ENCODE data around the gene LGR5.
"Not testable (repeated sequence)": the region's sequence is repeated elsewhere in the genome, so short reads cannot be mapped to it uniquely, and the experiment has no call there.

Gene LGR5

DNA sequence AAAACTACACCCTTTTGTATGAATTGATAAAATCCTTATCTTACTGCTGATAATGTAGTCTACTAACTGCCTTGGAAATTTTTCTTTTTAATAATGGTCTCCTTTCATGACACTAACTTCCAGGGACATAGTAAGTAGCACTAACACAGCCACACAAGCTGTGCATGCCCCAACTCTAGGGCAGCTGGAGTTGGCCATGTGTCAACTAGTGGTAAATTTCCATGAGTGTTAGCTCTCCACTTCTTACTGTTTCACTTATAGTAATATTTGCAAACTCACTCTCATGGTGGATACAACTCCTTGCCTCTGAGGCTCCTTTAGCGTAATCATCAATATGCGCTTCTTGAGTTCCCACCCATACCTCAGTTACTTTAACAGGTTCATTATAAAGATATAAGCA, 38.0 kb downstream of the LGR5 start:
- DNase-seq = peak; percentile 17

DNA sequence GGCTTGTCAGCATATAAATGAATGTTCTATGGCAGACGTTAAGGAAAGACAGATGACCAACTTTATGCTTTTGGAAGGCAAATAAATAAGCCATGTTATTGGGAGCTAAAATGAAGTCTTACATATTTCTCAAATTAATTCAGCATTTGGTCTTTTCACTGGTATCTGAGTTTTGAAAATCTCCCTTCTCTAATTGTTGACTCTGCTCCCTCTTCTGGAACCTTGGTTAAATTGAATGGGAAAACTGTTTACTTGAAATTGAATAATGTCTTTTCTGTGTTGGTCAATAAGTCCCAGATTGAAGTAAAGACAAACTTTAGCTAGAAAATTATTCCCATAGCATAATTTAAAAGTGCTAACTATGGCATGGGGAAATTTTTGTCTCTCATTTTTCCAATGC, 38.7 kb downstream of the LGR5 start:
- DNase-seq = no peak

DNA sequence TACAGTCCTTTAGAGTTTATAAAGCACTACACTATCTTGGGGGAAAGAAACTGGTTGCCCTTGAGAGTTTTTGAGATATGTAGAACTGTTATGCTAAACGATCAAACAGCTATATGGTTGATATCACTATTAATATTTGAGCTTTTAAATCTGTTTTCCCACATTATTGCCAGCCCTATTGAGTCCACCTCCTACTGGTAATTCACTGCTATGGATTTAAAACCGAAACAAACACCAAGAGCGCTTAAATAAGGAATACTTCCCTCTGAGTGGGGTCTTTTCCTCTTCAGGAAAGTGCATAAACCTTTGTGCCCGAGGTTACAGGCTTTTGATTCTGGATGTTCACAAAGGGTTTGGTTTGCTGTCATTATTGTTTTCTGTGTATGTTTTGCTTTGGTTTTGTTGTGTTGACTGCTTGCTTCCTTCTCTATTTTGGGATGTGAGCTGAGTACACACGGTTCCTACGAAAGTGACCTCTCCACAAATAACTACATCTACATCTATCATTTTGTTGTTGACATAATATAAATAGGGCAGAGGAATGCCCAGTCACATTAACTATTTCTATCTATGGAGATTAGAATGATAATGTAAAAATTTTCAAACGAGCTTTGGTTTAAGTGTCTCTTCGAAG, 44.8 kb downstream of the LGR5 start:
- DNase-seq = no peak

DNA sequence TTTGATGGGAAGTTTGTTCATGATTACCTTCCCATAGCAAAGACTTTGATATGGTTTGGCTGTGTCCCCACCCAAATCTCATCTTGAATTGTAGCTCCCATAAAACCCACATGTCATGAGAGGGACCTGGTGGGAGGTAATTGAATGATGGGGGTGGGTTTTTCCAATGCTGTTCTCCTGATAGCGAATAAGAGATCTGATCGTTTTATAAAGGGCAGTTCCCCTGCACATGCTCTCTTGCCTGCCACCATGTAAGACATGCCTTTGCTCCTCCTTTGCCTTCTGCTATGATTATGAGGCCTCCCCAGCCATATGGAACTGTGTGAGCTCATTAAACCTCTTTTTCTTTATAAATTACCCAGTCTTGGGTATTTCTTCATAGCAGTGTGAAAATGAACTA, 51.2 kb downstream of the LGR5 start:
- not testable (repeated sequence) for DNase-seq

DNA sequence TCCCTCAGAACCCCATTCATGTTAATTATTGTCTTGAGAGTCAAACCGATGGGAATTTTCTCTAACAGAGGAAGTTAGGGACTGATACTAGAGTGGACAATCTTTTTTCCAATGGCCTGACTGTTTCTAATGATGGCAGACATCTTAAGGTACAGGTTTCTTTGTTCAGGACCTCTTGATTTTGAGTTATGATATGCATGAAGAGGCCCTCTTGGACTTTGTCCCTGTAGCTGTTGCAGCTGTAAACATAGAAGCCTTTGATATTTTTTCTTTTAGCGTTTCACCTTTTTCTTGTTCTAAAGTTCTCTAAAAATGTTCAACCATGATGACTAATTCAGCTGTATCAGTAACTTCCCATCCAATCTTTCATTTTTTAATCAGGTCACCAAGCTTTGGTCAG, 53.0 kb downstream of the LGR5 start:
- no peak for DNase-seq

DNA sequence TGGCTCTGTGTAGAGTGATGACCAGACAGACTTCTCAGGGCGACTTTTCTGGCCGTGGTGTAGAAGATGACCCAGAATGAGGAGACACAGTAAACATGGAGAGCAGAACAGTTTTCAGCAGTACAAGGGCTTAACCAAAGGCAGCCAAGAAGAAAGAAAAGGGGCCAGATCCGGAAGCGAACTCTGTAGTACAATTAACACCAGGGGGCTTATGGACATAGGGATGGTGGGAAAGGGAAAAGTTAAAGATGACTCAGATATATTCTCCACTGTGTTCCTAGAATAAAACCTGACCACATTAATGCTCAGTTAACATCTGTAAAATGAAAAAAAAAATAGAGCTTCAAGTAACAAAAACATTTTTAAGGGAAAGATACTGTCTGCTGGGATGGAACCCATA, 60.2 kb downstream of the LGR5 start:
- no peak for DNase-seq

DNA sequence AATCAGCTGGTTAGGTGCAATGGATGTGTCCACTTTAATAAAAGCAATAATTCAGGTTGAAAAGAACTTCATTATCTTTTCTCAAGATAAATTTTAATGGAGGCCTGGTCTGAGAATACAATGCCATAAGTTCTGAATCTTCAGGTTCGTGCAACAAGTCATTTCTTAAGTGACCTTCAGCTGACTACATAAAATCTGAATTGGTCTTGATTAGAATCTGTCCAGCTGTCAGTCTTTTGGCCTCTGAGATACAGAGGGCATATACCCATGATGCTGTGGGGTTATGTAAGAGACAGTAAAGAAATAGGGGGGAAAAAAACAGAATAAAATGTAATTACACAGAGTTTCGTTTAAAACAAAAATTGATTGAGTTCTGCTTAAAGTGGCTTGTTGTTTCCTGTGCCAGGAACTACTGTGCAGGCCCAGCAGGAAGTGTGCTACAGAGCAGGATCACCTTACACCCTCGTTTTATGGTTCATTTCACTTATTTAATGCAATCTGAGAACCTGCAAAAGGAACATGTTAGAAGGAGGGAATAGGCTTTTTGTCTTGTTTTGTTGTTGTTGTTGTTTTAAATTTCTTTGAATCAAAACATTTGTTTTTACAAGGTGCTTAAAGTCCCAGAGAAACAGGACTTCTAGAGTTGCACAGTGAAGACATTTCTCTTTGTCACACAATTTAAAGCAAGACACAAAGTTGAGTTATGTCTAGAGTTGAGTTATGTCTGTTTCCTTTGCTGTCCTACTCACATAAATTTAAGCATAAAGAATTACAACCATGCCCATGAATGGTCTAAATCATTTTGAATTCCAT, 64.2 kb downstream of the LGR5 start:
- peak; percentile 64 for DNase-seq

DNA sequence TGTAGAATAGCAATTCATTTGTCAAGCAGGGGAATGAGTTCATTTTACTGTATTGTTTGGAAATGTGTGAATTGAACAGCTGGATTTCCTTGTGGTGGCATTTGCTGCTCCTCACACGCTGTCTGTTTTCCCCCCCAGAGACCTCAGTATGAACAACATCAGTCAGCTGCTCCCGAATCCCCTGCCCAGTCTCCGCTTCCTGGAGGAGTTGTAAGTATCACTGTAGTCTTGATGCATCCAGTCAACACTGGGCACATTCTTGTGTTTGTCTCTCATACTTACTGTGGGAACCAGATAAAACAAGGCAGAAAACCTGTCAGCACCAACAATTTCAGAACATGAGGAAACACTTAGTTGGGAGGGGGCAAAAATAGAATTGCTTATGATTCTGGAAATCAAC, 64.9 kb downstream of the LGR5 start:
- DNase-seq = no peak

DNA sequence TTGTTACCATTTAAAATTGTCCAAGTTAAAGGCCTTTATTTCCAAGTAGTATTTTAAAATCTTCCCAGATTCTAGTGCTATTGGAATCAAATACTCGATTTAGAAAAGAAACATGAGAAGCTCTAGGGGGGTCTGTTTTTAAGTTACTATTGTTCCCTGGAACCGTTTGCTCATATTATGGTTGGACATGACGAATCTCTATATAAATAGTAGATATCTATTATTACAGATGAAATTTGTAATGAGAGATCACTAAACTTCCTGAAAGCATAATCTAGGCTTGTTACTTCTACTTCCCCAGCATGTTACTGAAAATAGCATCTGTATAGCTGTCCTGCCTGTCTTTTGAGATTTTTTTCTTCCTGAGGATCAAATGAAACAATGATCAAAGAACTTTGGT, 70.1 kb downstream of the LGR5 start:
- no peak for DNase-seq

DNA sequence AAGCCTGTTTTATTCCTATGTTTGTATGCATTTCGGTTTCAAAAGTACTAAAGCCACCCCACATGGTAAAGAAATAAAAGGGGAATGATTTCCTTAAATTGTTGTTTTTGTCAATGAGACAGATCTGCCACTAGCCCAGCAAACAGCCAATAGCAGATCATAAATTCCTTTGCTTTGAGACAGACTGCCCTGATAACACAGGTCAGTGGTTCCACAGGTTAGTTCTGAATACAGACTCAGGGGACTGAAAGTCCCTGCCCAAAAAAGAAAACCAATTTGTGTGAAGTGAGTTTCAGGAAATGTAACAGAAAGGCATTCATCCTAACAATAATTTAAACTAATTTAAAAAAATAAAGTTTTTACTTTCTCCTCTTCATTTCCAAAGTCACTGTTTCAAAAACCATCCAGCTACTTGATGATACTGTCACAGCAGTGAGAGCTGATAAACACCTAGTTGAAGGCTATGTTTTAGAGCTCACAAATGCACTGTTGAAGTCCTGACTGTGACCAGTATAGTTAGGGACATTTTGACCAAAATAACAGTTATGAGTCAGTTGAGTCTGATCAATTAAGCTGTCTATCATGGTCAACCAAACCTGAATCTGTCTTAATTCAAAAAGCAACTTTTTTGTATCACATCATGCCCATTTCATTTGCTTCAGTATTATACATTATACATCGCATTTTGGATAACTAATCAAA, 77.7 kb downstream of the LGR5 start:
- no peak for DNase-seq

DNA sequence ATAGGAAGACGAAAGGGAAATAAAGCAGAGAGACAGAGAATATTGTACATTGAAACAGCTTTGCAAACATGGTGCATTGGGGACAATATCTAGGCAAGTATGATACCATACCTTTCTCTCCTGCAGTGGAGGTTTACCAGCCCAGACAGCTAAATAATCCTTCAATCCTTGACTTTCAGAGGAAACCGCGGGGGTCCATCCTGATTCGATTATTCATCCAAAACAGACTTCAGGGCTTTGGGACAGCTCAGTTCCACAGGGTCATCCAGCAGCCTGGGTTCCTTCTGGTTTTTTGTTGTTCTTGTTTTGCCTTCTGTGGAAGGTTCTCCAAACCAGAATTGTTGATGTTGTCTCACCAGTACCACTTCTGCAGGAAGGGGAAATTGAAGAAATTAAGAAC, 81.5 kb downstream of the LGR5 start:
- DNase-seq = no peak

DNA sequence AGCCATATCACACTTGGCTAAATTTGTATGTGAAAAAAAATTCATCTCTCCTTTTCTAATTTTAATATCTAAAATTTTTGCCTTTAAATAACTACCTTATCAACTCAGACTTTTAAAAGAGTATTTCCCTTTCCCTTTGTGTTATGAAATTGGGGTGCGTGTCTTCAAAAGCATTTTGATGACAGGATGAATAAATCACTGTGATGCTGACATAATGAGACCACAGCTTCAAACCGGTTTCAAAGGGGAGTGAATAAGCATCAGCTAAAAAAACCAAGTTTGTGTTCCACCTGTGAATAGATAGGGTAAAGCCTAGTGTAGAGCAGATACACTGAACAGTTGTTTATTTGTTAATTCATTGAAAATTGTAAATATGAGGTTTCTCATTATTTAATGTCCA, 85.0 kb downstream of the LGR5 start:
- no peak for DNase-seq

DNA sequence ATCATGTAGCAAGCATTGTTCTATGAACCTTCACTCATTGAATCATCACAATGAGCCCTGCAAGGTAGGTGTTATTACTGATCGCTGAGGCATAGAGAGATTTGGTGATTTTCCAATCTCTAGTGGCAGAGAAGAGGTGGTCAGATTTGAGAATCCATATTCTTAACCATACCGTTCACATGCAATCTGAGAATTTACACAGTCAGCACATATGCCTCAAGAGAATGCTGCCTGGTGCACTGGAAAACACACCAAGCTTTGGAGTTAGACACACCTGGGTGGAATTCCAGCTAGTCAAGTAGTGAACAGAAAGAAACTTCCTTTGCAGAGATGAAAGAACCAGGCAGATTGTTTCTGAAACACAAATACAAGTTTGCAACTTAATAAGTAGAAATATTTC, 94.1 kb downstream of the LGR5 start:
- DNase-seq = no peak

DNA sequence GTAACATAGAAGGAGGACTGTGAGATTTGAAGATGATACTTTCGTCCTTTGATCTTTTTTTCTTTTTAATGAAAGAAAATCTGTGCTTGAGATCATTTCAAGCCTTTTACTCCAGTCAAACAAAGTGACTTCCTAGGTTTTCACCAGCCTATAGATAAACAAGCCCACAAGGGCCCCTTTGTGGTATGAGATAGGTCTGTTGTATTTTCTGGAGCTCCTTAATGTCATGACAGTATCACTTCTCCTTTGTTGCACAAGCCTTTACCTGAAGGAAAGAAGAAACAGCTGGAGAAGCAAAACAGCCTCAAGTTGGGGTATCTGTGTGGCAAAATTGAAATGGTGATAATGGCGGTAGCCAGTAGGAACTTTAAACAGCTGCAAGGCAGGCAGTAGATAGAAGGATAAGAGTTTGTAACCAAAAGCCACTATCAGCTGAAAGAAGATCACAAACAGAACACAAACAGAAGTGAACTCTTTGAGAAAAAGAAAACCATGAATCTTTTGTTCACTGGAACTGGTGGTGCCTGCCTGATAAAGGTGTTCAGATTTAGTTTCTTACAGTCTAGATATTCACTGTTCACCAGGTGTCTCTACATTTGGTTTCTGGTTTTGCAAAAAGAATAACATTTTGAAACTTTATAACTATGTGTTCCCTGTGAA, 96.8 kb downstream of the LGR5 start:
- DNase-seq = no peak

DNA sequence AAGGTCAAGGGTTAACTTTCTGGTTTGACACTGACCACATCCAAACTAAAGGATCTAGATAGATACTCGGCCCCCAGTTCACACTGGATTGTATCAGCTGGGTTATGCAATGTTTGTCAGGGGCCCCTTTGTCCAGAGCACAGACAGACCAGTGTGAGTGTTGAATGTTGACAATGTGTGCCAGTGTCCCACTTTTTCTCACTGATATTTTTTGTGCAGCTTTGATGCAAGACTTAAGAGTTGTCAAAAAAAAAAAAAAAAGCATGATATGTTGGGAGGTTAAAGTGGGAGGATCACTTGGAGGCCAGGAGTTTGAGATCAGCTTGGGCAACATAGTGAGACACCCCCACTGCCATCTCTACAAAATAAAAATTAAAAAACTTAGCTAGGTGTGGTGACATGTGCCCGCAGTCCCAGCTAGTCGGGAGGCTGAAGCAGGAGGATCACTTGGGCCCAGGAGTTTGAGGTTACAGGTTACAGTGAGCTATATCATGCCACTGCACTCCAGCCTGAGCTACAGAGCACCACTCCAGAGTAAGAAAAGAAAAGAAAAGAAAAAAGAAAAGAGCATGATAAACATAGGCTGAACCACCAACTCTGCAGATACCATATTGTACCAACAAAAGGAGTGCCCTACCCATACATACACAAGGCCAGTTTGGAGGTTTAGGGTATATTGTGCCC, 97.5 kb downstream of the LGR5 start:
- no peak for DNase-seq

DNA sequence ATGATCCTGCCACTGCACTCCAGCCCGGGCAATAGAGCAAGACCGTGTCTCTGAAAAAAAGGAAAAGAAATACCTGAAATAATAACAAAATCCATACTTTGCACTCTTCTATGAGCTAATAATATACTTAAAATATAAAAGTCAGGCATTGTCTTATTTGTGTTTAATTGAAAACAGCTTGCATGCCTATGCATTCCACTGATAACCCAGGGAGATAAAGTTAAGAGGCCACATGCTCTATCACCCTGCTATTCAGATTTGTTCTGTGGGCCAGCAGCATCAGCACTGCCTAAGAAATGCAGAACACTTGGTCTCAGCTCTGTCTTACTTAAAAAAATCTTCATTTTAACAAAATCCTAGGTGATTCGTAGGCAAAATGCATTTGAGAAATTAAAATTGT, 99.2 kb downstream of the LGR5 start:
- no peak for DNase-seq

DNA sequence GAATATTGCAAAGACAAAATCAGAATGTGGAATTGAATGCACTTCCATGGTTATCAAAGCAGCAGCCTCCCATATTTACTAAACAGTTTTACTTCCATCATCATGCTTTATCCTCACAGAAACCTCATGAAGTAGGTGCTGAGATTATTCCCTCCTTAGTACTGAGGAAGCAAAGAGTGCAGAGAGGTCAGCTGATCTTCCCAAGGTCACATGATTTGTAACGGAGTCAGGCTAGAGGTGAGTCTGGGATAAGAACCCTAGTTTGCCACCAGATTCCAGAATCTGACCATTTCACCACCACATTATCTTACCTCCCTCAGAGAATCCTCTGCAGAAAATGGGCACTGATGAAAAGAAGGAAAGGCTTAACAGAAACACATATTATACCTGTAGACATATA, 102.0 kb downstream of the LGR5 start:
- no peak for DNase-seq

DNA sequence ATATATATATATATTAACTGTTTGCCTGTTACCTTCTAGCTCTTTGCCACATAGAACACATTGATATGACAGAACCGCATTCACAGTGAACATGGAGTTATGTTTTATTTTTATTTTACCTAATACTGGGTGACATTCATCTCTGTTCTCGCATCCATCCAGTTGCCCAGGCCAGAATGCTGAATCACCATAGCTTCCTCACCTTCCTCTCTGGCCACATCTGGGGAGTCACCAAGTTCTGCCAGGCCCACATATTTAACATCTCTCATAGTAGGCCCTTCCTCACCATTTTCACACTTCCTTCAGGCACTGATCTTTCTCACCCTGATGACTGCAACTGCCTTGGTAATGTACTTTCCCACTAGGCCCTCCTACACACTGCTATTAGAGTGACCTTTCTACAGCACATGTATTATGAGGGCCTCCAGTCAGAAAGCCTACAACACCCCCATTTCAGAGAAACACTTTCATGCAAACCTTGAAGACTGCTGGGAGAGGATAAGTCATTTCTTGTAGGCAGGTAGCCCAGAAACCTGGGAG, 106.8 kb downstream of the LGR5 start:
- no peak for DNase-seq

DNA sequence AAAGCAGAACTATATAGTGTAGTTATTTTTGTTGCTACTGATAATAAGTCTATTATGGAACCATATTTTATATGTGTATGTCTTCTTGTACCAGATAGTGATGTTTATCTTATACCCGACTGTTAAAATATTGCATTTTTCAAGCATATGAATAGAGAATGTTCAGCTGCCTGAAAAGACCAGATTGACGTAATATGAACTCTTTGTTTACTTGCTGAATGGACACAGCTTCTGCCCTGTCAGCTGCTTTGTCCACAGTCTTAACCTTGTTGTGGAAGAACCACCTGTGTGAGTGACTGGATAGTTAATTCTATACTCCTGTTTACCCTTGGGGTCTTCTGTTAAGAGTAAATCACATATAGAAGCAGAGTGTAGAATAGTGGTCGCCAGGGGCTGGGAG, 109.3 kb downstream of the LGR5 start:
- DNase-seq = peak; percentile 49

DNA sequence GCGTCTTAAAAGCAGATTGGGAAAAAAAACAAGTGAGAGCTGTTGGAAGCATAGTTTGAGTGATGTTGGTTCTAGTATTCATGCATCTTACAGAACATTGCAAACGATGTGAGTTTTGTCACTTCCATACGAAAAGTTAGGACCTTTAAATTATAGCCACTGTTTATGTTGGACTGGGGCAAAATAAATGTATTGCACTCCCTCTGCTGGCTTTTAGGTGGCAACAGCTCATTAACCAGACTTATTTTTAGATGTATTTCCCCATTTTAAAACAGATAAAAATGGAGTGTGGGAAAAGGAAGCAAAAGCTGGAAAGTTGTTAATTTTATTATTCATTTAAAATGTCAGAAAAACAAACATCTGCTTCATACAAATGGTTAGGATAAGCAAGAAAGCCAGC, 111.9 kb downstream of the LGR5 start:
- DNase-seq = peak; percentile 21

DNA sequence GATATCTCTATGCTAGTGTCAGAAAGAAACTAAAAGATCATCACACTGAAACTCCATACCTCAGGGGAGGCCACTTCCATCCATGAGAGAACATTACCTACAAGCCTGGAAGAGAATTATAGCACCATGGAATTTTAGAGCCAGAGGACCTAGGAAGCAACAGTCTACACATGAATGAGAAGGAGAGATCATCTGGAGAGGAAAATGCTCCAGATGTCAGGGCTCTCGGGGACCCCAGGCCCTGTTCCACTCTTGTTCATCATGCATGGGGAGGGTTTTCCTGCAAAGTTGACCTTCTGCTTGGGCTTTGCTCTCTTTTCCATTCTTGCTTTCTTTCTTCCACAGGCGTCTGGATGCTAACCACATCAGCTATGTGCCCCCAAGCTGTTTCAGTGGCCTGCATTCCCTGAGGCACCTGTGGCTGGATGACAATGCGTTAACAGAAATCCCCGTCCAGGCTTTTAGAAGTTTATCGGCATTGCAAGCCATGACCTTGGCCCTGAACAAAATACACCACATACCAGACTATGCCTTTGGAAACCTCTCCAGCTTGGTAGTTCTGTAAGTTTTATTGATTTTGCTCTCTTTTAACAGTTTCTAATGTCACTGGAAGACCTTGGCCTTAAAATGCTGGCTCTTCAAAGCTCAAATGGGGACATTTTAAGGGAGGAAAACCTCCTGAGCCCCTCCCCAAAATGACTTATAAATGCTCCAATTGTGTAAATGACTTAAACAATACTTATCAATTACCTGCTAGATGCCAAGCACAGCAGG, 113.3 kb downstream of the LGR5 start:
- DNase-seq = no peak

DNA sequence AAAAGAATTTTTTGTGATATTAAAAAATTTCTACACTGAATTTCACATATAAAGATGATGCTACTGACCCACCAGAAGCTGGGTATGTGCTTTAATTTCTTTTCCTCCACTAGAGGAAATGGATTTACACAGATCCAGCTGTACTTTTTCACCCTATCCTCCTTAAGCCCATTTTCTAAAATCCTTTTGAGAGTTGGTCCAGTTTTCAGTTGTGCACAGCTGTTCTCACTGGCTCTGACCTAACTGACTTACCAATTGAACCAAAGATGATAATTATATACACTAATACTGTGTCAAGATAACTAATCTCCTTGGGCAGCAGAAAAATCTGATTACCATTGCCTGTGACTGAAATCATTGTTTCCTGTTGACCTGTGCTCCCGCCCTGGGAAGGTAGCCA, 115.6 kb downstream of the LGR5 start:
- DNase-seq = no peak
